Lung (tissue), 12 donors: ENCODE results near the gene MMP21. TPM values are rescaled to one million over a fixed set of nuclear protein-coding genes. Genes with fewer than 3 reads are reported as not detected.

ENCODE experiments used
- ATAC-seq: fragments of 200-7000 bp; cut with Tn5 transposase; one replicate; pipeline ENCODE4 v1.9.1; 2020; ENCODE audit warnings: moderate number of reproducible peaks; ENCODE audit not compliant: insufficient read depth, low FRiP score
- DNase-seq, 3 donors: peaks; one replicate each; pipeline ENCODE4 v3.0.0-alpha.2; 2013 to 2017
- H3K27ac ChIP-seq, 2 donors: one replicate each; pipeline ENCODE4 v1.5.1; 2013; ENCODE audit warnings: mild to moderate bottlenecking in 2 of 2, moderate library complexity in 2 of 2, control low read depth in 1 of 2, inconsistent platforms in 1 of 2, low read depth in 1 of 2, low read length in 1 of 2
- H3K27me3 ChIP-seq, 3 donors: one replicate each; pipeline ENCODE4 v1.5.1; 2013; ENCODE audit warnings: low read length in 2 of 3; ENCODE audit not compliant: control insufficient read depth in 3 of 3, insufficient read depth in 3 of 3
- H3K36me3 ChIP-seq, 4 donors: one replicate each; pipeline ENCODE4 v1.5.1; 2013; ENCODE audit warnings: low read length in 4 of 4, mild to moderate bottlenecking in 1 of 4, moderate library complexity in 1 of 4; ENCODE audit not compliant: control insufficient read depth in 4 of 4, insufficient read depth in 4 of 4
- H3K4me1 ChIP-seq, 5 donors: one replicate each; pipeline ENCODE4 v1.5.1; 2013; ENCODE audit warnings: low read length in 5 of 5, mild to moderate bottlenecking in 2 of 5, moderate library complexity in 1 of 5; ENCODE audit not compliant: control insufficient read depth in 5 of 5, insufficient read depth in 5 of 5
- H3K4me3 ChIP-seq: one replicate; pipeline ENCODE4 v1.5.1; 2013; ENCODE audit warnings: mild to moderate bottlenecking, control low read depth, moderate library complexity
- H3K9ac ChIP-seq, 2 donors: one replicate each; pipeline ENCODE4 v1.5.1; 2013; ENCODE audit warnings: low read length in 2 of 2, control low read depth in 1 of 2; ENCODE audit not compliant: insufficient read depth in 1 of 2
- H3K9me3 ChIP-seq, 4 donors: one replicate each; pipeline ENCODE4 v1.5.1; 2013; ENCODE audit warnings: low read length in 3 of 4, mild to moderate bottlenecking in 1 of 4, moderate library complexity in 1 of 4; ENCODE audit not compliant: control insufficient read depth in 4 of 4, insufficient read depth in 3 of 4
- CTCF ChIP-seq: IDR thresholded peaks from 2 replicates; pipeline ENCODE4 v1.5.1; 2012; ENCODE audit warnings: mild to moderate bottlenecking; ENCODE audit errors: control extremely low read depth, extremely low read depth
- WGBS, 2 donors: extraction: QIAGEN DNeasy Blood & Tissue Kit; methylation state at CpG; one replicate each; pipeline ENCODE4 v1.1.7; 2013; 5-methylcytosine and 5-hydroxymethylcytosine counted together
- polyA plus RNA-seq, 2 donors: library from polyadenylated mRNA; stranded (reverse); fragments of 200-250 nt; gene quantifications; one replicate each; pipeline ENCODE4 v1.2.1, GENCODE V29; 2013
- total RNA-seq, 2 donors: library from RNA; depleted of rRNA in 1 of 2; stranded (reverse); fragments of >200 nt in 1 of 2; gene quantifications; one replicate each; pipeline ENCODE4 v1.2.1, GENCODE V29; 2014 to 2021
- donor health status: control.
- donor health status: control.
- donor health status: Bipolar disorder and iron deficiency.
- donor health status: healthy.
- donor health status: DM: yes; HTN: yes; CAD: no.

Gene MMP21
- total and polyA plus RNA-seq, 4 donors: 0.03 to 0.46 (median 0.15) TPM

GRCh38 chr10:125734823-125735222 is 40.8 kb downstream of the MMP21 start:
- no peak overlapping the region for H3K9ac ChIP-seq
- H3K27ac ChIP-seq: no peak overlapping the region
- H3K27me3 ChIP-seq: no peaks in the 10 kb centered on the region
- H3K9me3 ChIP-seq: no peaks in the 10 kb centered on the region
- H3K4me1 ChIP-seq: peaks cover 0 to under 1% (median 0%) of the 10 kb centered on the region in 5 donors
- no peak for DNase-seq
- no peak for ATAC-seq
- no peak for TF ChIP-seq CTCF
- WGBS, 2 donors: 100% methylated on average over 1 of the region's 1 CpG
- no peak overlapping the region for H3K4me3 ChIP-seq
- H3K36me3 ChIP-seq: peaks cover 23 to 83% (median 41%) of the 10 kb centered on the region in 4 donors

DNA sequence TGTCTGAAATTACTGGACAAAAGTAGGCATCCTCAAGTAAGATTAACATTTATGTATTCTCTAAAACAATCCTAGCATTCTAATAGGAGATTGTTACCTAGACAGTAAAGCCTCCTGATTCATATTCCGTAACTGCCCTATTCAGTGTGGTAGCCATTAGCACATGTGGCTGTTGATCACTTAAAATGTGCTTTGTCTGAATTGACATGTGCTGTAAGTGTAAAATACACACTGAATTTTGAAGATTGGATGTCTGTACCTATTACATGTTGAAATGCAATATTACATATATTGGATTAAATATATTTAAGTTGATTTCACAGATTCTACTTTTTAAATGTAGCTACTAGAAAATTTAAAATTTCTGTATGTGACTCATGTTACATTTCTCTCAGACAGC is 41.5 kb downstream of the MMP21 start:
- Histone ChIP-seq H3K27ac (no peak overlapping the region), H3K9ac (no peak overlapping the region), H3K9me3 (no peaks in the 10 kb centered on the region), H3K4me1 (peaks cover 0 to 5% (median 0%) of the 10 kb centered on the region in 5 donors), H3K36me3 (peaks cover 26 to 83% (median 42%) of the 10 kb centered on the region in 4 donors), H3K27me3 (no peaks in the 10 kb centered on the region), H3K4me3 (no peak overlapping the region)
- no peak for ATAC-seq
- DNase-seq: no peak
- WGBS, 2 donors: 100% methylated on average over 1 of the region's 1 CpG
- TF ChIP-seq CTCF: no peak

DNA sequence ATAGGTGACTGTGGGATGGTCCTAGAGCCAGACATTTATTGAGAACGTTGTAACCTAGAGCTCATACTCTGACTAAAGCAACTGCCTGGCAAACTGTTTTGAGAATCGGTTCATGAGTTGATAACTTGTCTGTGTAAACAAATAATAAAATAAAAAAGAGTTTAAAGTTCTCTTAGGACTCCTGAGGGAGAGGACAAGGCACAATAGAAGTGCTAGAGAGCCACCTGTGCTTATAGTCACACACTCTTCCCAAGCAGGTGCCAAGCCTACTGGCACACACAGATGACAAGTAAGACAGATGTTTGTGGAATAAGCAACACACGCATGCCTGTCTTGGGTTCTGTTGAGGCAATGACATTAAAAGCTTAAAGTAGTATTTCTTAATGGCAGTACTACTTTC is 48.2 kb downstream of the MMP21 start:
- no peaks in the 10 kb centered on the region for H3K27me3 ChIP-seq
- DNase-seq (no peak), ATAC-seq (no peak)
- H3K36me3 ChIP-seq: peaks cover 24 to 80% (median 41%) of the 10 kb centered on the region in 4 donors
- no peak overlapping the region for H3K9ac ChIP-seq
- no peak overlapping the region for H3K27ac ChIP-seq
- no peaks in the 10 kb centered on the region for H3K9me3 ChIP-seq
- H3K4me3 ChIP-seq: no peak overlapping the region
- no peak for TF ChIP-seq CTCF
- WGBS, 2 donors: 61 to 62% methylated on average over 3 of the region's 3 CpGs
- peaks cover 0 to 5% (median 0%) of the 10 kb centered on the region in 5 donors for H3K4me1 ChIP-seq

DNA sequence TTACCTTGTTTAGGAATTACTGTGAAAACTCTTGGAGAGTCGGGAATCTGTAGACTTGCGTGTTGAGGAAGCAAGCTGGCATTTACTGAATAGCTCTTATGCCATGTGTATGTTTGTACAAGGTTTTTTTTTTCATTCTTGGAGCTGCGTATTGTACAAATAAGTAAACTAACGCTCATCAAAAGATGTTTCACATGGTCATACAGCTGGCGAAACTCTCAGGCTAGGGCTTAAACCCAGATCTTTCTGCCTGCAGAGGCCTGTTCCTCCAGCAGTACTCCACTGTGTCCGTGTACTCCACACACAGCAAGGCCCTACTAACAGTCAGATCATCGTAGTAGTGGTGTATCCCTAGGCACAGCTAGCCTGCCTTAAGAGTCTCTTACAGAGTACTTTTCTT is 48.7 kb downstream of the MMP21 start:
- Histone ChIP-seq H3K27ac (no peak overlapping the region), H3K36me3 (peaks cover 24 to 80% (median 42%) of the 10 kb centered on the region in 4 donors), H3K9ac (no peak overlapping the region), H3K4me3 (no peak overlapping the region), H3K27me3 (no peaks in the 10 kb centered on the region), H3K9me3 (no peaks in the 10 kb centered on the region), H3K4me1 (peaks cover 0 to 5% (median 0%) of the 10 kb centered on the region in 5 donors)
- DNase-seq (no peak), ATAC-seq (no peak)
- WGBS, 2 donors: 90 to 92% methylated on average over 7 of the region's 7 CpGs
- no peak for TF ChIP-seq CTCF
